ENCODE measurements around the gene FLT1. TPM values are rescaled to one million over a fixed set of nuclear protein-coding genes. Genes with fewer than 3 reads are reported as not detected.

Gene FLT1
- total RNA-seq, 1 experiment from 2014 or later: not detected

GRCh38 chr13:28373810-28374209, 121.1 kb downstream of the FLT1 start:
- DNase-seq: no peak
- intact Hi-C loops (cut with micrococcal nuclease; ENCODE audit: unreplicated experiment): no loop called here
- TF ChIP-seq CTCF (IDR thresholded peaks at IDR 0.05; ENCODE audit: unreplicated experiment): no peak
- CTCF ChIA-PET: no interaction called here
- H3K36me3 Mint-ChIP-seq (ENCODE audit: insufficient read depth, unreplicated experiment): no peaks in the 10 kb centered on the region
- BruUV-seq (replicated peaks): no TSS peak
- no peak overlapping the region for H3K4me3 Mint-ChIP-seq (ENCODE audit: low read depth, unreplicated experiment)
- H3K27me3 Mint-ChIP-seq (ENCODE audit: unreplicated experiment): peaks cover 23% of the 10 kb centered on the region
- no peaks in the 10 kb centered on the region for H3K9me3 Mint-ChIP-seq (ENCODE audit: low read depth, unreplicated experiment)
- no peaks in the 10 kb centered on the region for H3K4me1 Mint-ChIP-seq (ENCODE audit: low read depth, unreplicated experiment)
- no peak overlapping the region for H3K27ac Mint-ChIP-seq (ENCODE audit: unreplicated experiment)

- no peak for DNase-seq
- Mint-ChIP-seq H3K27me3 (ENCODE audit: unreplicated experiment) (peaks cover under 1% of the 10 kb centered on the region), H3K36me3 (ENCODE audit: insufficient read depth, unreplicated experiment) (no peaks in the 10 kb centered on the region), H3K9me3 (ENCODE audit: low read depth, unreplicated experiment) (no peaks in the 10 kb centered on the region), H3K4me3 (ENCODE audit: low read depth, unreplicated experiment) (no peak overlapping the region), H3K27ac (ENCODE audit: unreplicated experiment) (no peak overlapping the region), H3K4me1 (ENCODE audit: low read depth, unreplicated experiment) (no peaks in the 10 kb centered on the region)
- no TSS peak for BruUV-seq (replicated peaks)
- no peak for TF ChIP-seq CTCF (IDR thresholded peaks at IDR 0.05; ENCODE audit: unreplicated experiment)
- CTCF ChIA-PET: no interaction called here
- intact Hi-C loops (cut with micrococcal nuclease; ENCODE audit: unreplicated experiment): no loop called here
Measured at GRCh38 chr13:28370448-28370847, 124.5 kb downstream of the FLT1 start.

- BruUV-seq (replicated peaks): no TSS peak
- H3K36me3 Mint-ChIP-seq (ENCODE audit: insufficient read depth, unreplicated experiment): no peaks in the 10 kb centered on the region
- TF ChIP-seq CTCF (IDR thresholded peaks at IDR 0.05; ENCODE audit: unreplicated experiment): no peak
- H3K4me3 Mint-ChIP-seq (ENCODE audit: low read depth, unreplicated experiment): no peak overlapping the region
- H3K4me1 Mint-ChIP-seq (ENCODE audit: low read depth, unreplicated experiment): no peaks in the 10 kb centered on the region
- no peak overlapping the region for H3K27ac Mint-ChIP-seq (ENCODE audit: unreplicated experiment)
- DNase-seq: no peak
- H3K27me3 Mint-ChIP-seq (ENCODE audit: unreplicated experiment): peaks cover 9% of the 10 kb centered on the region
- H3K9me3 Mint-ChIP-seq (ENCODE audit: low read depth, unreplicated experiment): no peaks in the 10 kb centered on the region
- CTCF ChIA-PET: no interaction called here
- intact Hi-C loops (cut with micrococcal nuclease; ENCODE audit: unreplicated experiment): no loop called here
Measured at GRCh38 chr13:28358708-28359107, 136.2 kb downstream of the FLT1 start.

- CTCF ChIA-PET: no interaction called here
- Mint-ChIP-seq H3K4me3 (ENCODE audit: low read depth, unreplicated experiment) (no peak overlapping the region), H3K36me3 (ENCODE audit: insufficient read depth, unreplicated experiment) (no peaks in the 10 kb centered on the region), H3K9me3 (ENCODE audit: low read depth, unreplicated experiment) (no peaks in the 10 kb centered on the region), H3K27ac (ENCODE audit: unreplicated experiment) (no peak overlapping the region), H3K4me1 (ENCODE audit: low read depth, unreplicated experiment) (no peaks in the 10 kb centered on the region), H3K27me3 (ENCODE audit: unreplicated experiment) (peaks cover 9% of the 10 kb centered on the region)
- intact Hi-C loops (cut with micrococcal nuclease; ENCODE audit: unreplicated experiment): no loop called here
- no TSS peak for BruUV-seq (replicated peaks)
- no peak for DNase-seq
- TF ChIP-seq CTCF (IDR thresholded peaks at IDR 0.05; ENCODE audit: unreplicated experiment): no peak
Measured at GRCh38 chr13:28357911-28358433, 137.0 kb downstream of the FLT1 start.

Measured in Calu3 (cell line).